ENCODE measurements around the gene UFL1.

- no peak for TF ChIP-seq CTCF (IDR thresholded peaks at IDR 0.05)
- no peak for TF ChIP-seq JUNB (IDR thresholded peaks at IDR 0.05)
- TF ChIP-seq RFX5 (IDR thresholded peaks at IDR 0.05): no peak
- TF ChIP-seq BCL3 (IDR thresholded peaks at IDR 0.05): no peak
- TF ChIP-seq RAD21 (conservative IDR thresholded peaks at IDR 0.05 in 1 of 2, IDR thresholded peaks at IDR 0.05 in 1 of 2): no peak
- TF ChIP-seq POLR2A (IDR thresholded peaks at IDR 0.05; ENCODE audit: low read length): no peak
- TF ChIP-seq RCOR1 (IDR thresholded peaks at IDR 0.05; ENCODE audit: low read depth, low read length): no peak
- TF ChIP-seq ESRRA (IDR thresholded peaks at IDR 0.05; ENCODE audit: borderline replicate concordance, low read length): no peak
- no peak for TF ChIP-seq CEBPB (IDR thresholded peaks at IDR 0.05)
- no peak for TF ChIP-seq MAFK (IDR thresholded peaks at IDR 0.05; ENCODE audit: partially characterized antibody)
- TF ChIP-seq ELK1 (IDR thresholded peaks at IDR 0.05; ENCODE audit: low read depth, low read length): no peak
Measured at GRCh38 chr6:96499781-96500180, 21.8 kb upstream of the UFL1 start.
